Gastroesophageal sphincter (tissue), 2 donors: ENCODE data around the gene AGAP2.

Experiments
- EP300 ChIP-seq: sonication (generic); formaldehyde crosslinking; IDR thresholded peaks from one replicate; pipeline ENCODE4 v1.6.1; 2017; ENCODE audit warnings: antibody characterized with exemption, mild to moderate bottlenecking
- POLR2A ChIP-seq, 2 donors: fragments of 450-650 bp; IDR thresholded peaks; one replicate each; pipeline ENCODE4 v1.6.1; 2017; ENCODE audit warnings: antibody characterized with exemption in 2 of 2, mild to moderate bottlenecking in 2 of 2, moderate library complexity in 1 of 2

GRCh38 chr12:57723630-57723962, 14.9 kb downstream of the AGAP2 start:
- TF ChIP-seq EP300: no peak
- no peak for TF ChIP-seq POLR2A (IDR thresholded peaks at IDR 0.05)
